ENCODE results near the gene PHC3.

The PHC3 gene

DNA sequence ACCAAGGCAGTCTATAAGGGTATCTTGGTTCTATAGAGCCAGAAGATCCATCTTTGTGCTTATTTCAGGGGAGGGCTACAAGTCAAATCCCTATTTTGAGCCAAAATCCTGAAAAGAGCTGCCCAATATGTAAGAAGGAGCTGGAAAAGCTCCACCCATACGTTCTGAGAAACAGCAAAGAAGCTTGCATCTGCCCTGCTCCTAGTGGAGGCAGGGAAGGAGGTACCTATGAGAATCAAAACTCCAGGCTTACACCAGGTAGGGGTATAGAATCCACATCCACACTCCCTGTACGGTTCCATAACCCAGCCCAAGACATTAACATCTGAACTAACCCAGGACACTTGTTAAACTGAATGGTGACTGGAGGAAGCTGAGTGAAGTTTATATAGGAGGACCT, 30.0 kb downstream of the PHC3 start:
- peaks cover 8% of the 10 kb centered on the region for H3K9me3 Mint-ChIP-seq
- peaks cover 70% of the 10 kb centered on the region for H3K36me3 Mint-ChIP-seq (ENCODE audit: low read depth)
- no peak overlapping the region for H3K4me3 Mint-ChIP-seq
- H3K4me1 Mint-ChIP-seq = peaks cover 23% of the 10 kb centered on the region
- TF ChIP-seq, protein P1, sequence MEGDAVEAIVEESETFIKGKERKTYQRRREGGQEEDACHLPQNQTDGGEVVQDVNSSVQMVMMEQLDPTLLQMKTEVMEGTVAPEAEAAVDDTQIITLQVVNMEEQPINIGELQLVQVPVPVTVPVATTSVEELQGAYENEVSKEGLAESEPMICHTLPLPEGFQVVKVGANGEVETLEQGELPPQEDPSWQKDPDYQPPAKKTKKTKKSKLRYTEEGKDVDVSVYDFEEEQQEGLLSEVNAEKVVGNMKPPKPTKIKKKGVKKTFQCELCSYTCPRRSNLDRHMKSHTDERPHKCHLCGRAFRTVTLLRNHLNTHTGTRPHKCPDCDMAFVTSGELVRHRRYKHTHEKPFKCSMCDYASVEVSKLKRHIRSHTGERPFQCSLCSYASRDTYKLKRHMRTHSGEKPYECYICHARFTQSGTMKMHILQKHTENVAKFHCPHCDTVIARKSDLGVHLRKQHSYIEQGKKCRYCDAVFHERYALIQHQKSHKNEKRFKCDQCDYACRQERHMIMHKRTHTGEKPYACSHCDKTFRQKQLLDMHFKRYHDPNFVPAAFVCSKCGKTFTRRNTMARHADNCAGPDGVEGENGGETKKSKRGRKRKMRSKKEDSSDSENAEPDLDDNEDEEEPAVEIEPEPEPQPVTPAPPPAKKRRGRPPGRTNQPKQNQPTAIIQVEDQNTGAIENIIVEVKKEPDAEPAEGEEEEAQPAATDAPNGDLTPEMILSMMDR (IDR thresholded peaks at IDR 0.05) = no peak
- DNase-seq = no peak
- H3K27ac Mint-ChIP-seq = no peak overlapping the region
- no peaks in the 10 kb centered on the region for H3K27me3 Mint-ChIP-seq (ENCODE audit: low read depth, poor library complexity)

DNA sequence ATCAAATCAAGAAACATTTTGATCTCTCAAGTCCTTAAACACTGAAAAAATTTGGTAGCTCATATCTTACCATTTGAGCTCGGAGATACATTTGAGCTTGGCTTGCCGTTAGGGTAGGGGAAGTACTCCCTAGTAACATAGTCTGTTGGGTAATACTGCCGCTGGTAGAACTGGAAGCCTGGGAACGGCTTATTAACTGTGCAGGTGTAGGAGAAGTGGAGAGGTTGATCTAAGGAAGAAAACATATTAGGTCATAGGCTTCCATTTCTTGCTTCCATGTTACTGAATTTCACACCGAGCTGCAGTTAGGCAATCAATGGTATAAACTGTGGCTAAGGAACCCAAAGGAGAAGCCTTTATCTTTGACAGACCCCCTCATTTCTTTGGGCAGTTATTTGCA, 32.5 kb downstream of the PHC3 start:
- no peak for DNase-seq
- Mint-ChIP-seq H3K36me3 (ENCODE audit: low read depth) (peaks cover 70% of the 10 kb centered on the region), H3K4me3 (no peak overlapping the region), H3K4me1 (peaks cover 17% of the 10 kb centered on the region), H3K27ac (no peak overlapping the region), H3K27me3 (ENCODE audit: low read depth, poor library complexity) (no peaks in the 10 kb centered on the region), H3K9me3 (peaks cover 8% of the 10 kb centered on the region)
- TF ChIP-seq, protein P1 (IDR thresholded peaks at IDR 0.05) = no peak

DNA sequence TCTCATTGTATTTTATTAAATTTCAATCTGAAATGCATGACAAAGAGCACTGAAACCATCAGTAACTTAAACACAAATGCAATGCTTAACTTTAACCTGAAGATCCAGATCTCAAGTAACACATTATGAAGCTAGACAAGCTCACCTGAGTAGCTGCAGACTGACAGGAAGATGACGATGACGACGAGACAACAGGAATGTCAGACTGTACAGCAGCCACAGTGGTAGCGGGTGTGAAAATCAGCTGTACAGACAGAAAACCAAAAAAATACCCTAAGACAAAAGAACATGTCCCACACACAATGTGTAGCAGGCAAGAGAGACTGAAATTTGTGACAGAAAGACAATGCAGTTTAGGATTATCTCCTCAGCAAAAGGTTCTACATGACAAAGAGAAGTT, 36.3 kb downstream of the PHC3 start:
- Mint-ChIP-seq H3K27me3 (ENCODE audit: low read depth, poor library complexity) (no peaks in the 10 kb centered on the region), H3K27ac (no peak overlapping the region), H3K9me3 (no peaks in the 10 kb centered on the region), H3K36me3 (ENCODE audit: low read depth) (peaks cover 50% of the 10 kb centered on the region), H3K4me3 (no peak overlapping the region), H3K4me1 (no peaks in the 10 kb centered on the region)
- TF ChIP-seq, protein P1 (IDR thresholded peaks at IDR 0.05) = no peak
- DNase-seq = no peak

DNA sequence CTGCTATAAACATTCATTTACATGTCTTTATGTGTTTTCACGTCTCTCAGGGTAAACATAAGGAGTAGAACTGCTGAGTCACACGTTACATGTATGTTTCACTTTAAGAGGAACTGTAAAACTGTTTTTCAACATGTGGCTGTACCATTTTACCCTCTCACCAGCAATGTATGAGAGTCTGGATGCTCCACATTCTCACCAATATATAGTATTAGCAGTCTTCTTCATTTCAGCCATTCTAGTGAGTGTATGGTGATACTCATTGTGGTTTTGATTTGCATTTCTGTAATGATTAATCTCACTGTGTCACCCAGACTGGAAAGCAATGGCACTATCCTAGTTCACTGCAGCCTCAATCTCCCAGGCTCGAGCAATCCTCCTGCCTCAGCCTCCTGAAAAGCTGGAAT, 37.1 kb downstream of the PHC3 start:
- Mint-ChIP-seq H3K27ac (no peak overlapping the region), H3K9me3 (no peaks in the 10 kb centered on the region), H3K36me3 (ENCODE audit: low read depth) (peaks cover 41% of the 10 kb centered on the region), H3K27me3 (ENCODE audit: low read depth, poor library complexity) (no peaks in the 10 kb centered on the region), H3K4me1 (no peaks in the 10 kb centered on the region), H3K4me3 (no peak overlapping the region)
- TF ChIP-seq, protein P1 (IDR thresholded peaks at IDR 0.05) = no peak
- no peak for DNase-seq

DNA sequence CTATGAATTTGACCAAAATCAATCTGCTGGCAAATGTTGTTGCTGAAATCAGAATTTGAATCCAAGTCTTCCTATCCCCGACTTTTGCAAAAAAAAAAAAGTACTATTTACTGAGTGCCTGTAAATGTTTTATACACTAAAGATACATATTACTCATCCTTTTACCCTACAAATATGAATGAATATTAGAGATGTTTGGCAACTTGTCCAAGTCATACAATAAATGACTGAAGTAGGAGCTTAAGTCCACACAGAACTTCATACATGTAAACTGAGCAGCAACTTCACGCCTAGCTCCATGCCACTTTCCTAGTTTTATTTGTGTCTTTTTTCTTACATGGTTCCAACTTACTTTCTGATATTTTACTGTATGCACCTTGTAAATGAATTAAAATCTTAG, 39.2 kb downstream of the PHC3 start:
- H3K4me1 Mint-ChIP-seq = no peaks in the 10 kb centered on the region
- no peaks in the 10 kb centered on the region for H3K27me3 Mint-ChIP-seq (ENCODE audit: low read depth, poor library complexity)
- no peak overlapping the region for H3K4me3 Mint-ChIP-seq
- no peaks in the 10 kb centered on the region for H3K9me3 Mint-ChIP-seq
- TF ChIP-seq, protein P1 (IDR thresholded peaks at IDR 0.05) = no peak
- H3K36me3 Mint-ChIP-seq (ENCODE audit: low read depth) = peaks cover 34% of the 10 kb centered on the region
- H3K27ac Mint-ChIP-seq = no peak overlapping the region
- no peak for DNase-seq

DNA sequence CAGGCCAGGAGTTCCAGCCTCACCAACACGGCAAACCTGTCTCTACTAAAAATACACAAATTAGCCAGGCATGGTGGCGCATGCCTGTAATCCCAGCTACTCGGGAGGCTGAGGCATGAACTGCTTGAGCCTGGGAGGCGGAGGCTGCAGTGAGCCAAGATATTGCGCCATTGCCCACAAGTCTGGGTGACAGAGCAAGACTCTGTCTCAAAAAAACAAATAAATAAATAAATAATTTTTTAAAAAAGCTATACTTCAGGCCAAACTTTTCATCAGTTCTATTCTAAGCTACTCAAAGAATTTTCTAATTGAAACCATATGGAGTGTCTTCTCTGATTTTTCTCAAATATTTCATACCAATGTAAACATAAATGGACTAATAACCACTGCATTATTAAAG, 43.5 kb downstream of the PHC3 start:
- H3K27ac Mint-ChIP-seq = no peak overlapping the region
- DNase-seq = no peak
- no peaks in the 10 kb centered on the region for H3K4me1 Mint-ChIP-seq
- H3K36me3 Mint-ChIP-seq (ENCODE audit: low read depth) = peaks cover 54% of the 10 kb centered on the region
- peaks cover 15% of the 10 kb centered on the region for H3K9me3 Mint-ChIP-seq
- TF ChIP-seq, protein P1 (IDR thresholded peaks at IDR 0.05) = no peak
- no peak overlapping the region for H3K4me3 Mint-ChIP-seq
- H3K27me3 Mint-ChIP-seq (ENCODE audit: low read depth, poor library complexity) = no peaks in the 10 kb centered on the region
